Peyer's patch (tissue), 4 donors: ENCODE measurements around the gene PCP4L1. TPM values are rescaled to one million over a fixed set of nuclear protein-coding genes. Genes with fewer than 3 reads are reported as not detected.

Experiments
- DNase-seq, 3 donors: peaks; one replicate each; pipeline ENCODE4 v3.0.0-alpha.2; 2017 to 2019
- H3K27ac ChIP-seq, 4 donors: fragments of 200-600 bp; sonication (generic); one replicate each; pipeline ENCODE4 v1.5.1; 2016 to 2019
- H3K27me3 ChIP-seq, 2 donors: fragments of 200-600 bp; sonication (generic); one replicate each; pipeline ENCODE4 v1.5.1; 2019
- H3K36me3 ChIP-seq, 3 donors: fragments of 200-600 bp; sonication (generic); one replicate each; pipeline ENCODE4 v1.5.1; 2016 to 2019
- H3K4me1 ChIP-seq, 4 donors: fragments of 200-600 bp; sonication (generic); one replicate each; pipeline ENCODE4 v1.5.1; 2016 to 2019
- H3K4me3 ChIP-seq, 4 donors: fragments of 200-600 bp; sonication (generic); 1 replicate in 3 of 4; 2 replicates in 1 of 4; pipeline ENCODE4 v1.5.1; 2016 to 2019; ENCODE audit warnings: mild to moderate bottlenecking in 1 of 4
- H3K9me3 ChIP-seq, 4 donors: fragments of 200-600 bp; sonication (generic); one replicate each; pipeline ENCODE4 v1.5.1; 2016 to 2019; ENCODE audit warnings: mild to moderate bottlenecking in 1 of 4
- CTCF ChIP-seq, 6 experiments: fragments of 450-650 bp in 4 of 6; fragments of 200-600 bp in 2 of 6; sonication (generic) in 1 of 6; IDR thresholded peaks; one replicate each; pipeline ENCODE4 v1.5.1; 2017 to 2019; ENCODE audit warnings: antibody characterized with exemption in 6 of 6, mild to moderate bottlenecking in 3 of 6, moderate library complexity in 1 of 6
- POLR2A ChIP-seq, 2 donors: fragments of 450-650 bp; IDR thresholded peaks; one replicate each; pipeline ENCODE4 v1.5.1; 2017; ENCODE audit warnings: antibody characterized with exemption in 2 of 2, mild to moderate bottlenecking in 2 of 2, moderate library complexity in 2 of 2
- total RNA-seq, 4 donors: library from RNA; depleted of rRNA; stranded (reverse); fragments of >200 nt; gene quantifications; one replicate each; pipeline ENCODE4 v1.1.0, GENCODE V29; 2016

The PCP4L1 gene
- total RNA-seq, 4 donors from 2014 or later = not detected

- no peak overlapping the region for H3K4me3 ChIP-seq
- no peak for DNase-seq
- no peak for TF ChIP-seq POLR2A (IDR thresholded peaks at IDR 0.05)
- no peak for TF ChIP-seq CTCF (IDR thresholded peaks at IDR 0.05)
- no peaks in the 10 kb centered on the region for H3K9me3 ChIP-seq
- H3K36me3 ChIP-seq = no peaks in the 10 kb centered on the region
- no peak overlapping the region for H3K27ac ChIP-seq
- H3K27me3 ChIP-seq = no peaks in the 10 kb centered on the region
- H3K4me1 ChIP-seq = peaks cover 0 to 2% (median 0%) of the 10 kb centered on the region in 4 donors
These were observed 40.8 kb downstream of the PCP4L1 start for GRCh38 chr1:161299347-161299746.

GRCh38 chr1:161300478-161300877 is 41.9 kb downstream of the PCP4L1 start:
- H3K4me1 ChIP-seq = peaks cover 0 to 12% (median 4%) of the 10 kb centered on the region in 4 donors
- H3K27me3 ChIP-seq = no peaks in the 10 kb centered on the region
- no peak for DNase-seq
- H3K9me3 ChIP-seq = no peaks in the 10 kb centered on the region
- no peaks in the 10 kb centered on the region for H3K36me3 ChIP-seq
- TF ChIP-seq POLR2A (IDR thresholded peaks at IDR 0.05) (no peak), CTCF (IDR thresholded peaks at IDR 0.05) (no peak)
- H3K27ac ChIP-seq = no peak overlapping the region
- no peak overlapping the region for H3K4me3 ChIP-seq

GRCh38 chr1:161304927-161305866 is 46.7 kb downstream of the PCP4L1 start:
- TF ChIP-seq POLR2A (IDR thresholded peaks at IDR 0.05) = no peak
- no peak for TF ChIP-seq CTCF (IDR thresholded peaks at IDR 0.05)
- peak overlapping the region; percentile 60 to 83 (median 72) for H3K27ac ChIP-seq
- H3K9me3 ChIP-seq = no peaks in the 10 kb centered on the region
- no peaks in the 10 kb centered on the region for H3K36me3 ChIP-seq
- no peak for DNase-seq
- H3K4me1 ChIP-seq = peaks cover 0 to 16% (median 4%) of the 10 kb centered on the region in 4 donors
- peak overlapping the region; percentile 58 to 77 (median 73) for H3K4me3 ChIP-seq
- no peaks in the 10 kb centered on the region for H3K27me3 ChIP-seq

GRCh38 chr1:161305867-161306519 is 47.4 kb downstream of the PCP4L1 start:
- H3K4me3 ChIP-seq = peak overlapping the region; percentile 58 to 77 (median 73)
- H3K27ac ChIP-seq = peak overlapping the region; percentile 60 to 83 (median 72)
- H3K27me3 ChIP-seq = no peaks in the 10 kb centered on the region
- no peaks in the 10 kb centered on the region for H3K36me3 ChIP-seq
- TF ChIP-seq CTCF (IDR thresholded peaks at IDR 0.05) (peak in 5 of 6 experiments; percentile 15 to 39 (median 37)), POLR2A (IDR thresholded peaks at IDR 0.05) (peak in 1 of 2 donors; percentile 57)
- H3K4me1 ChIP-seq = peaks cover 0 to 16% (median 4%) of the 10 kb centered on the region in 4 donors
- no peaks in the 10 kb centered on the region for H3K9me3 ChIP-seq
- DNase-seq = peak; percentile 85 to 96 (median 93)

- Histone ChIP-seq H3K9me3 (no peaks in the 10 kb centered on the region), H3K4me1 (peaks cover 0 to 16% (median 4%) of the 10 kb centered on the region in 4 donors), H3K4me3 (no peak overlapping the region), H3K27me3 (no peaks in the 10 kb centered on the region), H3K36me3 (no peaks in the 10 kb centered on the region), H3K27ac (peak overlapping the region in 2 of 4 donors; percentile 6 to 59)
- no peak for TF ChIP-seq CTCF (IDR thresholded peaks at IDR 0.05)
- no peak for TF ChIP-seq POLR2A (IDR thresholded peaks at IDR 0.05)
- DNase-seq = peak in 1 of 3 donors; percentile 53
These were observed 48.8 kb downstream of the PCP4L1 start for GRCh38 chr1:161307230-161307768.
